ENCODE results near the gene TNFSF10.
"Not testable (repeated sequence)": the region's sequence is repeated elsewhere in the genome, so short reads cannot be mapped to it uniquely, and the experiment has no call there.

Gene TNFSF10

GRCh38 chr3:172543884-172544283, 20.7 kb upstream of the TNFSF10 start:
- no peak for DNase-seq

DNA sequence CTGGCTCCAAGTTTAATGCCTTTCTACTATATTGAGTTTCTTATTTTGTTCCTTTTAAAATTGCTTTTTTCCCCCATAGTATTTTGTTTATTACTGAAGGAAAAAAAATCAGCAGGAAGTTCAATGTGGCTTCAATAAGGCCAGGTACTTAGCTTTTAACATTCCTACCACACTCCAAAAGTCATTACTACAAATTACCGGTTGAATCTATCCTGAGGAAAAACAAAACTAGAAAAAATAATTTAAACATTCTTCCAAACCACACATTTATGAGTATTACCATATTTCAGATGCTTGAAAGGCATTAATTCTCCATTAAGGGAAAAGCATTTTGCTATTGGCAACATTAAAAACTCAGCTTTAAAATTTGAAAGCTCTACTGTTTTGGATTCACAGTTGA, 20.2 kb upstream of the TNFSF10 start:
- no peak for DNase-seq

- no peak for DNase-seq
Observed at GRCh38 chr3:172542999-172543398, 19.8 kb upstream of the TNFSF10 start.

DNA sequence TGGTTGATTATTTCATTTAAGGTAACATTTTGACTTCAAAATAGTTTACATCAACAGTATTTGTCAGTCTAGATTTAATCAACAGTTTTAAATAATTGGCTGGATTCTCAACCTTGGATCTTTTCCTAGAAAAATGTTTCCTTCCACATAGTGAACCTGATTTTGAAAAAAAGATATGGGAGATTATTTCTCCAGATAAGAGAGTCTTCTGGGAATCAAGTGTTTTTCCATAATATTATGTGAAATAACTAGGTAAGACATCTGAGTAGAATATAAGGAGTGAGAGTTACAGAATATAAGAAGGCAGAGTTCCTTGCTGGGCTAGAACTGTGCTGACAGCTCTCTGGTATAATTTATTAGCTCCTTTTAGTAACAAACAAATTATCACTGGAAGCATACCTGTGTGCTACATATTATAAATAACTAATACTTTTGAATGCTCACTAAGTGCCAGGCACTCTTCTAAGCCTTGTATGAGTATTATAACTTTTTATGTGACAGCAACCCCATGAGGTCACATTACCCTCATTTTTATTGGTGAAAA, 18.8 kb upstream of the TNFSF10 start:
- no peak for DNase-seq

GRCh38 chr3:172540049-172540448, 16.8 kb upstream of the TNFSF10 start:
- DNase-seq = no peak

- DNase-seq = no peak
Observed at GRCh38 chr3:172539273-172539672, 16.0 kb upstream of the TNFSF10 start.

DNA sequence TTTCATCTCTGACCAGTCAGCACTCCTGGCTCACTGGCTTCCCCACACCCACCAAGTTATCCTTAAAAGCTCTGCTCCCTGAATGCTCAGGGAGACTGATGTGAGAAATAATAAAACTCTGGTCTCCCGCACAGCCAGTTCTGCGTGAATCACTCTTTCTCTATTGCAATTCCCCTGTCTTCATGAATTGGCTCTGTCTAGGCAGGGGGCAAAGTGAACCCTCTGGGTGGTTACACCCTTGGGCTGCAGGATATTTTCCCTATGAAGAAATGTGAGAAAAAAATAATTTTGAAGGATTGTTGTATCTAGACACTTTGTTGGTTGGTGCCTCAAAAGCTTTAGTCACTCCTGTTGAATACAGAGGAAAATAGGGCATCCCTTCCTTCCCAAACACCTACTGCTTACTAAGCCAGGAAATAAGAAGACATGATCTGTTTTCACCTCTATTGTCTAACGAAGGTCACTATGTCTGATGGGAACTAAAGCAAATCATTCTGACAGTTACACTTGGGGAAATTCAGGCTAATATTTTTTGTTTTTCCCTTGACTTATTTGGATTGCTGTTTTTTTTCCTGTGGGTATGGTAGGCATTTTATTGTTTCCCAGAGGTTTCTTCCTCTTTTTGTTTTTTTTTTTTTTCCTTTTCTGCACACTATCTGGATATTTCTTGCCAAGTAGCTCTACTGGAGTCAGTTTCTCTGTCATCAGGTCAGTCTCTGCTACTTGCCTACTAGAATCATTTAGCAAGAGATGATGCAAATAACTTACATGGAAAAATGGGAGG, 15.3 kb upstream of the TNFSF10 start:
- no peak for DNase-seq

GRCh38 chr3:172537507-172538158, 14.4 kb upstream of the TNFSF10 start:
- no peak for DNase-seq

GRCh38 chr3:172536993-172537419, 13.8 kb upstream of the TNFSF10 start:
- no peak for DNase-seq

DNA sequence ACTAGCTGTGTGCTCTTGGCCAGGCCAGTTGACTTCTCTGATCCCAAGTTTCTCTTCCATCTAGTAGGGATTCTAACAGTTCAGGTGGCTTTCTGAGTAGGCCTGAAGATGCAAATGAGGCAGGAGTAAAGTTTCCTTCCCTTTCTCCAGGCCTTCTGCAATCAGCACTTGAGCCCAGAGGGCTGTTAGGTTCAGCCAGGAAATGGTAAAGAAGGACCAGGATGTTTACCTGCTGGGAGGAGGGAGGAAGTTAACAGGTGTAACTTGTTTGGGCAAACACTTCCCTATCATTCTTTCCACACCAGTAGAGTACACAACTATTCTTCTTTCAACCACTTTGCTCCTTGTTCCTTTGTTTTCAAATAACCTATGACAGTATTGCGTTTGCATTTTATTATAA, 13.3 kb upstream of the TNFSF10 start:
- DNase-seq = no peak

DNA sequence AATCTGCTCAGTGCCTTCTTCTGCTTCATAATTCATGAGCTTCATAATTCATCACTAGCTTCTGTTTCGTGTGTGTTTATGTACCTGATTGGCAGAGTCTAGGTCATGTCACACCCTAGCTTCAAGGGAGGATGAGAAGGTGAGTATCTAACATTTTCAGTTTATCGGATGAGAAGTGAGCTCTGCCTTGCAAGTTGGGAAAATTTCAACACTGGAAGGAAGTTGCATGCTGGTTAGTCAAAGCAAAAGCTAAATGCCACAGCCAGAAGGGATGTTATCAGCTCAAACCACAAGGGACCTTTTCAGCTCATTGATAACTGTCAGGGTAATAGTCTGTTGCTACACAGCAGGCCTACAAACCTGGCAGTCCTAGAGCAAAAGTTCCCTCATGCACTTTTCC, 7.3 kb upstream of the TNFSF10 start:
- DNase-seq = no peak

GRCh38 chr3:172530101-172530561, 6.9 kb upstream of the TNFSF10 start:
- no peak for DNase-seq

- no peak for DNase-seq
Observed at GRCh38 chr3:172528677-172529076, 5.4 kb upstream of the TNFSF10 start.

GRCh38 chr3:172527306-172527705, 4.1 kb upstream of the TNFSF10 start:
- DNase-seq = no peak

GRCh38 chr3:172525116-172525613, 1.9 kb upstream of the TNFSF10 start:
- DNase-seq = no peak

GRCh38 chr3:172524611-172525010, 1.4 kb upstream of the TNFSF10 start:
- no peak for DNase-seq

- not testable (repeated sequence) for DNase-seq
Observed at GRCh38 chr3:172521837-172522726, 1.1 kb downstream of the TNFSF10 start.

DNA sequence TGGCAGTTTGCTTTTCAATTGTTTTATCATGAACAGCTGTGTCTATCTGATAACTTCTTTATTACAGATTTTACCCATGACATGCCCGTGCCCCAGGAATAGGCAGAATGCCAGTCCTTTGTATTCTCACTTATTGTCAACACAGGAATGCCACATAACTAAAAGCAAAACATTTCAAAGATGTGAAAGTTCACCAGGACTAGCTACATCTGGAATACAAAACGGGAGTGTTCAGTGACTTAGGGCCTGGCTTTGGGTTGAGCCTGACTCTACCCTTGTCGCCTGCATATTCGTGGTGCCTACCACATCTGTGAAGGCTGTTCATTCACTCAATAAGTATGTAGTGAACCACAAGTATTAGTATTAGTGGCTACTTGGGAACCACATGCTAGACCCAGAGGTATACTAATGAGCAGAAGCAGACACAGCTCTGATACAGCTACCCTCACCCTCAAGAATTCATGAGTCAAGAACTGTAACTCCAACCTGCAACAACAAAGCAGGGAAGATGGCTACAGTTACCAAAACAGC, 2.9 kb downstream of the TNFSF10 start:
- no peak for DNase-seq

DNA sequence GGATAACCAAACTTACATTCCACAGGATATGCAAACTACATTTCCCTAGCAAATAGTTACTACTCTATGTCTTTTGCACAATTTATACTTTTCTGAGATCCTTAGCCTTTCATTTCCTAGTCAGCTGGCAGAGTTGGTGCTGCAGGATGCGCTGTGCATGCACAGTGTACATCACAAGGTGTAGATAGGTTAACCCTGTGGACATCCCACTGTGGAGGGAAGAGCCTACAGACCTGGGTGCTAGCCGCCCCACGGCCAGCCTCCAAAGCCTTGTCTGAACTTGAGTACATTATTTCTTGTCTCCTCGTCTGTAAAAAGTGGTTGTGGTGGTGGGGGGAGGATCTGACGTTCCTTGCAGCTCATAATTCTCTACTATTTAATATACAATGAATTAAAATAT, 3.5 kb downstream of the TNFSF10 start:
- DNase-seq = no peak

GRCh38 chr3:172518929-172519640, 4.1 kb downstream of the TNFSF10 start:
- no peak for DNase-seq

- peak; percentile 22 for DNase-seq
Observed at GRCh38 chr3:172517859-172518466, 5.3 kb downstream of the TNFSF10 start.

Measured in effector CD4-positive, alpha-beta T cell (primary cell).